ENCODE results near the gene ZNF317.

Gene ZNF317

GRCh38 chr19:9144920-9145319 lies 4.7 kb downstream of the ZNF317 start:
- WGBS (ENCODE audit: insufficient coverage, insufficient read length), result no CpG with 5 or more reads among the region's 5 CpGs
- no peak for DNase-seq (ENCODE audit: low read depth, low spot score)
- Histone ChIP-seq H3K27ac (ENCODE audit: low read length) (no peak overlapping the region), H3K36me3 (ENCODE audit: control insufficient read depth, insufficient read depth, low read length) (peaks cover 6% of the 10 kb centered on the region; the same call in 1 of the 2 replicates), H3K9me3 (ENCODE audit: control insufficient read depth, insufficient read depth, low read length) (no peaks in the 10 kb centered on the region), H3K4me3 (ENCODE audit: low read length) (no peak overlapping the region), H3K27me3 (ENCODE audit: control insufficient read depth, insufficient read depth, low read length) (no peaks in the 10 kb centered on the region), H3K4me1 (ENCODE audit: control insufficient read depth, insufficient read depth, low read length) (no peaks in the 10 kb centered on the region)

GRCh38 chr19:9146882-9147281 lies 6.7 kb downstream of the ZNF317 start:
- Histone ChIP-seq H3K36me3 (ENCODE audit: control insufficient read depth, insufficient read depth, low read length) (peaks cover 6% of the 10 kb centered on the region; the same call in 1 of the 2 replicates), H3K9me3 (ENCODE audit: control insufficient read depth, insufficient read depth, low read length) (no peaks in the 10 kb centered on the region), H3K4me3 (ENCODE audit: low read length) (no peak overlapping the region), H3K27me3 (ENCODE audit: control insufficient read depth, insufficient read depth, low read length) (no peaks in the 10 kb centered on the region), H3K27ac (ENCODE audit: low read length) (no peak overlapping the region), H3K4me1 (ENCODE audit: control insufficient read depth, insufficient read depth, low read length) (no peaks in the 10 kb centered on the region)
- no CpG with 5 or more reads among the region's 1 CpG for WGBS (ENCODE audit: insufficient coverage, insufficient read length)
- no peak for DNase-seq (ENCODE audit: low read depth, low spot score)

DNA sequence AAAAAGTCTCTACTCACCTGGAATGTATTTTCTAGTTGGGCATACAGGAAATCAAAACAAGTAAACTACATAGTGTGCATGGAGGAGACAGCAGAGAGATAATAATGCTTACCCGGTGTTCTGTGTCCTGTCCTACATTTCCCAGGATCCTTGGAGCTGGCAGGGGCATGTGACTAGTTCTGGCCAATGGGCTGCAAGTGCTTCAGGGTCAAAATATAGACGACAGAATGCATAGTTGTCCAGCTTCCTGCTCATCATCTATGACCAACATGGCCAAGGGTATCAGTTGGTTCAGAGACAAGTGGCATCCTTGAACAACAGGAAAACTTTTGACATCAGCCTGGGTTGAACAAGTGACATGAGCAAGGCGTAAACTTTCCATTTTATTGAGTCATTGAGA lies 8.5 kb downstream of the ZNF317 start:
- Histone ChIP-seq H3K4me1 (ENCODE audit: control insufficient read depth, insufficient read depth, low read length) (no peaks in the 10 kb centered on the region), H3K36me3 (ENCODE audit: control insufficient read depth, insufficient read depth, low read length) (peaks cover 9% of the 10 kb centered on the region), H3K4me3 (ENCODE audit: low read length) (no peak overlapping the region), H3K27me3 (ENCODE audit: control insufficient read depth, insufficient read depth, low read length) (no peaks in the 10 kb centered on the region), H3K9me3 (ENCODE audit: control insufficient read depth, insufficient read depth, low read length) (peaks cover 3% of the 10 kb centered on the region), H3K27ac (ENCODE audit: low read length) (no peak overlapping the region)
- no CpG with 5 or more reads among the region's 3 CpGs for WGBS (ENCODE audit: insufficient coverage, insufficient read length)
- DNase-seq (ENCODE audit: low read depth, low spot score), result no peak

DNA sequence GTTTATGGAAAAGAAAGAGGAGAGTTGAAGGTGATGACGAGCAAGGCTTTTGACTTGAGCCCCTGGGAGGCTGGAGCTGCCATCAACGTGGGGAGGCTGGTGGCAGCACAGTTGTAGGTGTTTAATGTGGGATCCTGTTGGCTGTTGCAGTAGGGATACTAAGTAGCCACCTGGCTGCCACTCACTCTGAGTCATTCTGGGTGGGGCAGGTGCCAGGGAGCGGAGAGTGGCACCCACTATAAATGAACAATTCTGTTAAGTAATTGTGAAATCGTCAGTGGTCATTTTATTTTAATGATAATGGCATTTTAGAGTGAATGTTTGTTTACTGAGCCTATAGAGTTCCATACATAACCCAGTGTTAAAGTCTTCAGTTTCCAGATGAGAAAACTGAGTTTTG lies 9.8 kb downstream of the ZNF317 start:
- DNase-seq (ENCODE audit: low read depth, low spot score), result no peak
- peaks cover 3% of the 10 kb centered on the region for H3K9me3 ChIP-seq (ENCODE audit: control insufficient read depth, insufficient read depth, low read length)
- no peak overlapping the region for H3K4me3 ChIP-seq (ENCODE audit: low read length)
- H3K27me3 ChIP-seq (ENCODE audit: control insufficient read depth, insufficient read depth, low read length), result no peaks in the 10 kb centered on the region
- peaks cover 9% of the 10 kb centered on the region for H3K36me3 ChIP-seq (ENCODE audit: control insufficient read depth, insufficient read depth, low read length)
- H3K27ac ChIP-seq (ENCODE audit: low read length), result no peak overlapping the region
- no peaks in the 10 kb centered on the region for H3K4me1 ChIP-seq (ENCODE audit: control insufficient read depth, insufficient read depth, low read length)
- no CpG with 5 or more reads among the region's 4 CpGs for WGBS (ENCODE audit: insufficient coverage, insufficient read length)

- H3K4me1 ChIP-seq (ENCODE audit: control insufficient read depth, insufficient read depth, low read length), result no peaks in the 10 kb centered on the region
- peaks cover 9% of the 10 kb centered on the region for H3K36me3 ChIP-seq (ENCODE audit: control insufficient read depth, insufficient read depth, low read length)
- H3K4me3 ChIP-seq (ENCODE audit: low read length), result no peak overlapping the region
- no CpG with 5 or more reads among the region's 5 CpGs for WGBS (ENCODE audit: insufficient coverage, insufficient read length)
- H3K9me3 ChIP-seq (ENCODE audit: control insufficient read depth, insufficient read depth, low read length), result peaks cover 3% of the 10 kb centered on the region
- H3K27me3 ChIP-seq (ENCODE audit: control insufficient read depth, insufficient read depth, low read length), result no peaks in the 10 kb centered on the region
- no peak overlapping the region for H3K27ac ChIP-seq (ENCODE audit: low read length)
- no peak for DNase-seq (ENCODE audit: low read depth, low spot score)
Observed at GRCh38 chr19:9150650-9151049, 10.5 kb downstream of the ZNF317 start.

DNA sequence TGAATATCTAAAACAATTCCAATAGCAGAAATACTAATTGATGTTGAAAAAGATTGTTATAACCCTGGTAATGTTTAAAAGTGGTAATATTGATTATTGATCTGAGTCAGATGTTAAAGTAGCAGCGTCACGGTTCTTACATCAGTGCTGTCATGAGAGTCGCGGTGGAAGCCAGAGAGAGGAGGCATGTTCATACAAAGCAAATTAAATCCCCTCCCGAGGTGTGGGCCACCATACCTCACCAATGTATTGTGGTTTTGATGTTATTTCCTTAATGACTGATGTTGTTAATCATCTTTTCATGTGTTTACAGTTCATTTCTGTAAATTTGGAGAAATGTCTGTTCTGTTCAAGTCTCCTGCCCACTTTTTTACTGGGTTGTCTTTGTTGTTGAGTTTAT lies 11.2 kb downstream of the ZNF317 start:
- Histone ChIP-seq H3K9me3 (ENCODE audit: control insufficient read depth, insufficient read depth, low read length) (peaks cover 3% of the 10 kb centered on the region), H3K4me1 (ENCODE audit: control insufficient read depth, insufficient read depth, low read length) (no peaks in the 10 kb centered on the region), H3K27ac (ENCODE audit: low read length) (no peak overlapping the region), H3K27me3 (ENCODE audit: control insufficient read depth, insufficient read depth, low read length) (no peaks in the 10 kb centered on the region), H3K36me3 (ENCODE audit: control insufficient read depth, insufficient read depth, low read length) (peaks cover 12% of the 10 kb centered on the region), H3K4me3 (ENCODE audit: low read length) (no peak overlapping the region)
- DNase-seq (ENCODE audit: low read depth, low spot score), result no peak
- WGBS (ENCODE audit: insufficient coverage, insufficient read length), result no CpG with 5 or more reads among the region's 5 CpGs

DNA sequence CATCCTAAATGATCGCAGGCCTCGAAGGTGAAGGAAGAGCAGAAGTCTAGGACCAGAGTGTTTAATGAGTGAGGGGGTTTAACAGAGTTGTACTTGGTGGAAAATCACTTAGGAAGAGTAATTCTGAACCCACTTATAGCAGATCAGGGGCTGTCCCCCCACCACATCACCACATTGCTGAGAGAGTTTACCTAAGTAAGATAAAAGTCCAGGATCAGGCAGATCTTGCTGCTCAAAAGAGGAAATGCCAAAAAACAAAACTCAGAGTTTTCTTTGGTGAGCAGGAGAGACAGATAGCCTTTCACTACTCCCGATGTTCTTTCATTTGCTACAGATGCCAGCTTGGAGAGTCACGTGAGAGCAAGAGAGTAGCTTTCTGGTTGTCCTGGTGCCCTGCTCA lies 15.4 kb downstream of the ZNF317 start:
- WGBS (ENCODE audit: insufficient coverage, insufficient read length), result no CpG with 5 or more reads among the region's 4 CpGs
- Histone ChIP-seq H3K36me3 (ENCODE audit: control insufficient read depth, insufficient read depth, low read length) (peaks cover 25% of the 10 kb centered on the region), H3K9me3 (ENCODE audit: control insufficient read depth, insufficient read depth, low read length) (peaks cover 3% of the 10 kb centered on the region)

DNA sequence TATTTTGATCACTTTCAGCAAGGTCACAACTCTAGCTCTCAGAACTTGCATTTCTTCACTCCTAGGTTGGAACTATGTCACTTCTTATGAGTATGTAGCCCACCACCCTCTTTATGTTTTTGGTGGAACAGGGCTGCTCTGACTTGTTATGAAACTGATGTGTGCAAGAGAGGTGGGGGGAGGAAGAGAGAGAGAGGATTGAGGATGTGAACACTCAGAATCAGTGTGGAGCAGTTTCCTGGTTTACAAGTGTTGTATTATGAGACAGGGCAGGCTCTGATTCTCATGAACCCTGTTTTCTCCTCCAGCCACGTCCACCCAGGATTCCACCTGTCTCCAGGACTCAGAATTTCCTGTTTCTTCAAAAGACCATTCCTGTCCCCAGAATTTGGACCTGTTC lies 16.1 kb downstream of the ZNF317 start:
- H3K27ac ChIP-seq (ENCODE audit: low read length), result no peak overlapping the region
- no peaks in the 10 kb centered on the region for H3K27me3 ChIP-seq (ENCODE audit: control insufficient read depth, insufficient read depth, low read length)
- H3K4me3 ChIP-seq (ENCODE audit: low read length), result no peak overlapping the region
- H3K36me3 ChIP-seq (ENCODE audit: control insufficient read depth, insufficient read depth, low read length), result peaks cover 33% of the 10 kb centered on the region
- DNase-seq (ENCODE audit: low read depth, low spot score), result no peak
- WGBS (ENCODE audit: insufficient coverage, insufficient read length), result no CpG with 5 or more reads among the region's 1 CpG
- H3K4me1 ChIP-seq (ENCODE audit: control insufficient read depth, insufficient read depth, low read length), result no peaks in the 10 kb centered on the region
- peaks cover 3% of the 10 kb centered on the region for H3K9me3 ChIP-seq (ENCODE audit: control insufficient read depth, insufficient read depth, low read length)

More for the DNA sequence above, 15.4 kb downstream of the ZNF317 start:
- Histone ChIP-seq H3K4me3 (ENCODE audit: low read length) (no peak overlapping the region), H3K27me3 (ENCODE audit: control insufficient read depth, insufficient read depth, low read length) (no peaks in the 10 kb centered on the region), H3K27ac (ENCODE audit: low read length) (no peak overlapping the region), H3K4me1 (ENCODE audit: control insufficient read depth, insufficient read depth, low read length) (no peaks in the 10 kb centered on the region)
- DNase-seq (ENCODE audit: low read depth, low spot score), result no peak

DNA sequence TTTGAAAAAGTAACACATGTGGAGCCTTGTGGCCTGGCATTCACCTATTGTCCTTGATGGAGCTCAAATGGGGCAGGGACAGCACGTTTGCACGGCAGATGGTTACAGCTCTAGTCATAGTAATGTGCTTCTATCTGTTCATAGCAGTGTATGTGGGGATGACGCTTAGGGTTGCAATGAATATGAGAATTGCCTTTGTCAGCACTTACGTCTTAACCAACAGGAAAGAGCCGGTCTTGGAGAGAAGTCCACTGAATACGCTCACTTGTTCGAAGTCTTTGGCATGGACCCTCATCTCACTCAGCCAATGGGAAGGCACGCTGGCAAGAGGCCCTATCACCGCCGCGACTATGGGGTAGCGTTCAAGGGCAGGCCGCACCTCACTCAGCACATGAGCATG lies 19.7 kb downstream of the ZNF317 start:
- DNase-seq (ENCODE audit: low read depth, low spot score), result no peak
- H3K4me3 ChIP-seq (ENCODE audit: low read length), result no peak overlapping the region
- no peaks in the 10 kb centered on the region for H3K4me1 ChIP-seq (ENCODE audit: control insufficient read depth, insufficient read depth, low read length)
- WGBS (ENCODE audit: insufficient coverage, insufficient read length), result no CpG with 5 or more reads among the region's 13 CpGs
- H3K27ac ChIP-seq (ENCODE audit: low read length), result no peak overlapping the region
- peaks cover 39% of the 10 kb centered on the region for H3K36me3 ChIP-seq (ENCODE audit: control insufficient read depth, insufficient read depth, low read length)
- no peaks in the 10 kb centered on the region for H3K27me3 ChIP-seq (ENCODE audit: control insufficient read depth, insufficient read depth, low read length)
- no peaks in the 10 kb centered on the region for H3K9me3 ChIP-seq (ENCODE audit: control insufficient read depth, insufficient read depth, low read length)

- no peak for DNase-seq (ENCODE audit: low read depth, low spot score)
- H3K9me3 ChIP-seq (ENCODE audit: control insufficient read depth, insufficient read depth, low read length), result no peaks in the 10 kb centered on the region
- no CpG with 5 or more reads among the region's 12 CpGs for WGBS (ENCODE audit: insufficient coverage, insufficient read length)
Observed at GRCh38 chr19:9161427-9161826, 21.2 kb downstream of the ZNF317 start.

DNA sequence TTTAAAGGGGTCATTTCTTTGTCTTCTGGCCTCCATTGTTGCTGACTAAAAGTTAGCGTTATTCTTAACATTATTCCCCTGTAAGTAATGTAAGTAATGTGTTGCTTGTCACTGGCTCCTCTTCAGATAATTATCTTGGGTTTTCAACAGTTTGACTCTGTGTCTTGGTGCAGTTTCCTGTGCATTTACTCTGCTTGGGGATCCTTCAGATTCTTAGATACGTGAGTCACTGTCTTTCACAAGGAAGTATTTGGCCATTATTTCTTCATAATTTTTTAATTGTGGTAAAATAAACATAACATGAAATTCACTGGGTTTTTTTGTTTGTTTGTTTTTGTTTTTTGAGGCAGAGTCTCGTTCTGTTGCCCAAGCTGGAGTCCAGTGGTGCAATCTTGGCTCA lies 25.1 kb downstream of the ZNF317 start:
- no peaks in the 10 kb centered on the region for H3K27me3 ChIP-seq (ENCODE audit: control insufficient read depth, insufficient read depth, low read length)
- no CpG with 5 or more reads among the region's 3 CpGs for WGBS (ENCODE audit: insufficient coverage, insufficient read length)
- H3K27ac ChIP-seq (ENCODE audit: low read length), result no peak overlapping the region
- no peaks in the 10 kb centered on the region for H3K4me1 ChIP-seq (ENCODE audit: control insufficient read depth, insufficient read depth, low read length)
- DNase-seq (ENCODE audit: low read depth, low spot score), result no peak
- no peak overlapping the region for H3K4me3 ChIP-seq (ENCODE audit: low read length)
- H3K9me3 ChIP-seq (ENCODE audit: control insufficient read depth, insufficient read depth, low read length), result no peaks in the 10 kb centered on the region
- peaks cover 19% of the 10 kb centered on the region for H3K36me3 ChIP-seq (ENCODE audit: control insufficient read depth, insufficient read depth, low read length)

More at GRCh38 chr19:9161427-9161826, 21.2 kb downstream of the ZNF317 start:
- peaks cover 35% of the 10 kb centered on the region for H3K36me3 ChIP-seq (ENCODE audit: control insufficient read depth, insufficient read depth, low read length)
- H3K27me3 ChIP-seq (ENCODE audit: control insufficient read depth, insufficient read depth, low read length), result no peaks in the 10 kb centered on the region
- H3K4me3 ChIP-seq (ENCODE audit: low read length), result no peak overlapping the region
- H3K27ac ChIP-seq (ENCODE audit: low read length), result no peak overlapping the region
- H3K4me1 ChIP-seq (ENCODE audit: control insufficient read depth, insufficient read depth, low read length), result no peaks in the 10 kb centered on the region

Measured in iPS DF 6.9 (cell line).